CD4-positive, alpha-beta T cell treated with Interferon gamma for 1 hour (primary cell): ENCODE results near the gene EPN2.
"Not testable (repeated sequence)": the region's sequence is repeated elsewhere in the genome, so short reads cannot be mapped to it uniquely, and the experiment has no call there.

Experiments
- DNase-seq: peaks from one replicate; pipeline ENCODE4 v3.0.0-alpha.2; 2020

Gene EPN2

DNA sequence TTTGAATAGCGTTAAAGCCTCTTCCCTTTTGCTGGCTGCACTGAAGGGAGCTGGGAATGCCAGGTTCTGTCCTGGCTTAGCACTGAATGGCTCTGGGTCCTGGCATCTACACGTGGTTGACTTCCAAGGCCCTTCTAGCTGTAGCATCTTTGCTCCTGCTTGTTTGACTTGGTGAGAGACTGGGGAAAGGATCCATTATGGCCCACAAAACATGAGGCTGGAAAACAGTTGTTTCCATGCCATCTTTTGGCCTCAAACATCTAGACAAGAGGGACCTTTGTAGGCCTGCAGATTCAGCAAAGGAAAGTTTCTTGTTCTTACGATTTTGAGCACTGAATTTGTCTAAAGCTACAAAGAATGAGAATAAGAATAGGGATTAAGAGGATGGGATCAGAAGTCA, 32.5 kb downstream of the EPN2 start:
- no peak for DNase-seq

DNA sequence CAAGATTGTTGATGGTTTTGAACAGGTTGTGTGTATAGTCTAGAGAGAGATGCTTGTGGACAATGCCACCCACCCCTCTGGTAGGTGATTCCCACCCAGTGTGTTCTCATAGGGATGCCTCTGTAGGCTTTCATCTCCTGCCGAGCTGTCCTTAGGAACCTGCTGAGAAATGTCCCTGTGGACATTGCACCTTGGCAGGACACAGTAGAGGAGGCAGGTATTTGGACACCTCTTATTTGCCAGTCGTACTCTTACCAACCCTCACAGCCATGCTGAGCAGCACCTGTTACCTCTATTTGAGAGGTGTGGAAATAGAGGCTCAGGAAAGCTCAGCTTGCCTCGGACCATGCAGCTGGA, 33.2 kb downstream of the EPN2 start:
- no peak for DNase-seq

DNA sequence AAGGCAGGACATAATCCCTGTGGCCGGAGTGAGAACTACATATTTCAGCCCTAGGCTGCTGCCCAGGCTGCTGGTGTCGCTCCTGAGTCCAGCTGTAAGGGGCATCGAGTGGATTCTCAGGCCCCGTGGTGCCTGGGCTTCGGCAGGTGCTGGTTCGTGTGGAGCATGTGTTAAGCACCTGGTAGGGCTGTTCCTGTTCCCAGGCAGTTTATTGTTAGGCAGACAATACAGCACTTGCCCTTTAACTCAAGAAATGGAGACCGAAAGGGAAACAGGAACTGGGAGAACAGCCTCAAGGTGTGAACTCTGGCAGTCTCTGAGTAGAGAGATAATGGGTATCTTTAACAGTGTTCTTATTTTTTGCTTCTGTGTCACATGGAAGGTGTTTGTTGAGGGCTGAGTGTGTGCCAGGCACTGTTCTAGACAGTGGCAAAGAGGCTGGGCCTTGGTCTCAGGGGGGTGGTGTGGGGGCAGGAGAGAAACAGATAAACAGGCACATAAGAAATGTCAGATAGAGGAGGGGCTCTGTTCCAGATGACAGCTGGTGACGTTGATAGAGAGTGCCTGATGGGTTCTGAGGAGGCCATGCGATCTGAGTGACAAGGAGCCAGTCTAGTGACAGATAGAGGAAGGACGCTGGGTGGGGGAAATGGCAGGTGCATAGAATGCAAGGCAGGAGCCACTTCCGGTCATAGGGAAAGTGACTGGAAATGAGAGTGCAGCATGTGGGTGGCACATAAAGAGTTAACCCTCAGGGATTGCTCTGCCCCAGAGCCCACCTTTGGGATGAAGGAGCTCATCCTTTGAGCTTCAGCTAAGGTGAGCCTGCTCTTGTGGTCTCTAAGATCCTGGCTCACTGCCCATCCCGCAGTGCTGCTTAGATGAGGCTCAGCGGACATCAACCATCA, 33.8 kb downstream of the EPN2 start:
- DNase-seq = no peak

DNA sequence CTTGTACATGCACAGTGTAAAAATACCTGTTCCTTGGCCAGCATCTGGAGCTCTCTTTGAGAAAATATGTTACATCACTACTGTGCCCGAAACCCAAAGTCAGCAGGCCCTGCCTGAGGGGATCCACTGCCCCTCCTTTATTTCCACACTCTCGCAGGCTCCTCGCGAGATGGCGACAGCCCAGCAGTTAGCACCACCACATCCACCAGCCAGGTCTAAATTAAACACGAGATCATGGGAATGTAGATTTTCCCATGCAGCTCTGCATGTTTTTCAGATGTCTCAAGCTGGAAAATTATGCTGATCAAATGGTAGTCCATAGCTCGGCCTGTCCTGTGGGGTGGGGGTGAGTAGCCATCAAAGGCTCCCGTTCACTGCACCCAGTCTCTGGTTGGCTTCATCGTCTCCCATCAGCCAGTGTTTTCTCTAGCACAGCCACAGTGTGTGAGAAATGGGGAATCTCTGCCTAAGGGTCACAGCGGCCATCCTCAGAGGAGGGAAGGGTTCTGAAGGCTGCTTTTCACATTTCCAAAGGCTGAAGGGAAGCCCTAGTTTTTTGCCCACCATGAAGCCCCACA, 34.7 kb downstream of the EPN2 start:
- no peak for DNase-seq

DNA sequence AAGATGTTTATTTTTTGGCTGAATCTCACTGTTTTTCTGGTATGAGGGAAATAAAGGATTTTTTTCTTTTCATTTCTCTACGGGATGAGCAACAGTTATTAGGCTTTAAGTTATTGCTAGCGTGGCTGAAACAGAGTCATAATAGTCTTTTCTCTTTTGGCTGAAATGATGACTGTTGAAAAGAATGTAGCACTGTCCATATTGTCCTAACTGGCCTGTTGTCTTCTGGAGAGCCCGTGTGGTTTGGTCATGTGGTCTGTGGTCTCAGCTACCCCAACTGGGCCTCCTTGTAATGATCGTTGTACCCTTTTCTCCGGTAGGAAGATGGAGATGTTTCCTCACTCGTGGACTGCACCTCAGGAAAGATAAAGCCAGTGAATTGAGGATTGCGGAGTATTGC, 36.6 kb downstream of the EPN2 start:
- DNase-seq = no peak

DNA sequence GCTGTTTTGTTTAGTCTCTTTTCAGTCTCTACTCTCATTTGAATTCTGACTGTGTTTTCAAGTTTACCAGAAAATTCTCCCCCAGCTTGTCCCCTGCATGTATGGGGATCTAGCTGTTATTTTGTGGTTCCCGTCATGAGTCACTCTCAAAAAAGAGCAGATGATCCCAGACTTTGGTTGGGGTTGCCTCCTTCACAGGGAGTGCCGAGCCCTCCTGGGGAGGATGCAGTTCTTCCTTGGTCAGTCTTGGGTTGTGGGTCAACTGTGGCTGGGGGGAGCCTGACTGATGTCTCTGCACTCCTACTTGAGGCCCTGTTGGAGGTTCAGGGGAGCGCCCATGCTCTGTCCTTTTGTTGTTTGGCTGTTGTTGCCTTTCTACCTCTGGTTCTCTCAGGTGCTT, 37.7 kb downstream of the EPN2 start:
- no peak for DNase-seq

DNA sequence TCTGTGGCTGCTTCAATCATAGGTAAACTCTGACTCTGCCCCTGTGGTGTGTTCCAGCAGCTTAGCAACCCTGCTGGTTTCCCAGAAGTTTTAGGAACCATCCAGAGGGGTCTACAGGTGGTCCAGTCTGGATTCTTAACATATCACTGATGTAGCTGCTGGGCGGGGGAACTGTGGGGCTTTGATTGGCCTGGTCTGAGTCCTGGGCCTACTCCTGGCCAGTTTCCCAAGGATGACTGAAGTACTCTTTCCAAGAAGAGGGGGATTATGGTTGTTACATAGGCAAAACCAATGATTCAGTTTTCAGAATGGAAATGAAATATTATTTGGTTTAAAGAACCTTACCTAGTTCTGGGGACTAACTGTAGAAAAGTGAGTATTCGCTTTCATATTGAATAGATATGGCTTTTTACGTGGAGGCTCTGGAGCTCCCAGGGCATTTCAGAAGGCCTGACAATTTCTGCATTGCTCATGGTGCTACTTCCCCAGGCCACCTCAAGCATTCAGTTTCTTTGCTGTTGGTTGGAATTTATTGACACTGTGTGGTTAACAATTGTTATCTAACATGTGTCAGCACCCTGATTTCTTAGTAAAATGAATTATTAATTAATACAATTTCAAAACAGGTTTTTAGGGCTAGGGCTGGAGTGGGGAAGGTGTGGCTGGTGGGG, 38.4 kb downstream of the EPN2 start:
- no peak for DNase-seq

DNA sequence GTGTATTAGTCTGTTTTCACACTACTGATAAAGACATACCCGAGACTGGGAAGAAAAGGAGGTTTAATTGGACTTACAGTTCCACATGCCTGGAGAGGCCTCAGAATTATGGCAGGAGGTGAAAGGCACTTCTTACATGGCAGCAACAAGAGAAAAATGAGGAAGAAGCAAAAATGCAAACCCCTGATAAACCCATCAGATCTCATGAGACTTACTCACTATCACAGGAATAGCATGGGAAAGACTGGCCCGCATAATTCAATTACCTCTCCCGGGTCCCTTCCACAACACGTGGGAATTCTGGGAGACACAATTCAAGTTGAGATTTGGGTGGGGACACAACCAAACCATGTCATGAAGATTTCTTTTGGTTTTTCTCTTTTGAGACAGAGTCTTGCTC, 41.1 kb downstream of the EPN2 start:
- not testable (repeated sequence) for DNase-seq

DNA sequence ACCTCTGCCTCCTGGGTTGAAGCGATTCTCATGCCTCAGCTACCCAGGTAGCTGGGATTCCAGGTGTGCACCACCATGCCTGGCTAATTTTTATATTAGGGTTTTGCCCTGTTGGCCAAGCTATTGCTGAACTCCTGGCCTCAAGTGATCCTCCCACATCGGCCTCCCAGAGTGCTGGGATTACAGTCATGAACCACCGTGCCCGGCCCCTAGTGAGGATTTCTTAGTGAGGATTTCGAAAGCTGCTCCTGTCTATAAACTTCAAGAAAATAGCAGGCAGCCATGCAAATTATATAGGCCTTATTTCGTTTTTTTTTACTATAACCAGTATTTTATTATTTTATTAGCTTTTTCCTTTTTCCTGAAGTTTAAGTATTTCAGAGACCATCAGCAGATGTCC, 41.6 kb downstream of the EPN2 start:
- DNase-seq = no peak

DNA sequence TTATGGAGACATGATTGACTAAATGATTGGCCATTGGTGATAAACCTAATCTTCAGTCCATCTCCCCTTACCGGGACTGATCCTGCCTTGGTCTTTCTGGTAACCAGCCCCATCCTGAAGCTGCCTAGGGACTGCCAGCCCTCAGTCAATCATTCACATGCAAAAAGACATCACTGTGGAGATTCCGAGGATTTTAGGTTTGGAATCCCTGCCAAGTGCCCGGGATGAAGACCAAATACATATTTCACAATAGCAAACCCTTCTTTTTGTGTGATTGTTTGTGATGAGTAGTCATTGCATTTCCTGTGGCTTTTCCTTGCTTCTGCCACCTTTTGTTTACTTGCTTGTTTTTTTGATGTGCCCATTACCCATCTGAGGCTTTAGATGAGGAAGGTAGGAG, 44.0 kb downstream of the EPN2 start:
- no peak for DNase-seq

DNA sequence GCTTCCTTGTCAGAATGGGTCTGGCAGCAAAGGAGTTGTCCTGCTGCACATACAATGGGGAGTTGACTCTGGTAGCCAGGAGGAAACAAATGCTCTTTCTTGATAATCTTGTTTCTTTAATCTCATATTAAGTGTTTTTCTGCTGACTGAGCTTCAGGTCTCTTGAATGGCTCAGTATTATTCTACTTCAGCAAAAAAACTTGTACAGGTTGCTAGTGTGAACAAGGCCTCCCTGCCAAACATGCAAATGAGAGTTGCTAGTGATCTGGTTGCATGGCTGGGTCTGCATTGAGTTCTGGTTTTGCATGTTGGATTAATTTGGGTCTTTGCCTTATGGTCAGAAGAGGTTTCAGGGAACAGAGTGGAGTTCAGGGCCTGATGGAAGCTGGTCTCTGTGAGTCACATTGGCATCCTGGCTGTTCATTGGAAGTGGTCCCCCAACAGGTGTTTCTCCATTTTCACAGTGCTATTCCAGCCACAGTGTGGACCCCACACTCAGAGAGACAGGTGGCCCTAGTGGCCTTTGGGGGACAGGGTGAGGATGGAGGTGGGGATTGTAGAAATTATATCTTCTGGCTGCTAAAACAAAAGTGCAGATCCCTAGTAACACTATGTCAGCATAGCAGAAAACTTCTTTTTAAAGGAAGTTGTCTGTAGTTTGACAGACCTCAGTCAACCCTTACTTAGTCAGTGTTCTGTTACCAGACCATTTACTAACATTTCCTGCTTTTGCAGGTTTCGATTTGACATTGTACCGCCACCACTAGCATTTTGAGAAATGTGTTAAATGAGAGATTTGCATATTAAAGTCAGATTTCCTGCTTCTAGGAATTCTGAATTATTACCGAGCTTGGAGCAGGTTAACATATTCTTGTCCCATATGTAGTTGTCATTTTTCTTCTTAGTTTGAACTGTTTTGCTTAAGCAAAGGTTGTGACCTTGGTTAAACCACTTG, 47.1 kb downstream of the EPN2 start:
- DNase-seq = no peak

DNA sequence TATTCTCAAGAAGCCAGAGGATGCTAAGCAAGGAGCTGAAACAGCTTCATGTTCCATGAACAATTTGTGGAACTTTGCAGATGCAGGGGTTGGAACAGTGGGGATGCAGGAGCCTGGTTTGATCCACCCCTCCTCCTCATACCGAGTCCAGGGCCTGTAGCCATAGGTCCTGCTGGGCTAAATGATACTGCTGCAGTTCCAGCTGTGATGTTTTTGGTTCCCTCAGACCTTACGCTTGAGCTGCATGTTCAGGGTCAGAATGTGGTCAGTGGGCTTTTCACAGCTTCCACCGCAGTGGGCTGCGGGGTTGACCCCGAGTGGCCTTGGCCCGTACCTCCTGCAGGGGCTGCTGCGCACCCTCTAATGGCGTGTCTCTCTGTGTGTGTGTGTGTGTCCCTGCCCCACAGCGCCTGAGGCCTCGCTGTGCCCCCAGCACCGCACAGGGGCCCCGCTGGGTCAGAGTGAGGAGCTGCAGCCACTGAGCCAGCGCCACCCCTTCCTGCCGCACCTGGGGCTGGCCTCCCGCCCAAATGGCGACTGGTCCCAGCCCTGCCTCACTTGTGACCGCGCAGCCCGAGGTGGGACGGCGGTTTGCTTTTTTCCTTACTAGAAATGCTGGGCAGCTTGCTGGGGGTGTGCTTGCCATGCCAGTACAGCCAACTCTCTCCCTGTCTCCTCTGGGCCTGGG, 48.2 kb downstream of the EPN2 start:
- no peak for DNase-seq

DNA sequence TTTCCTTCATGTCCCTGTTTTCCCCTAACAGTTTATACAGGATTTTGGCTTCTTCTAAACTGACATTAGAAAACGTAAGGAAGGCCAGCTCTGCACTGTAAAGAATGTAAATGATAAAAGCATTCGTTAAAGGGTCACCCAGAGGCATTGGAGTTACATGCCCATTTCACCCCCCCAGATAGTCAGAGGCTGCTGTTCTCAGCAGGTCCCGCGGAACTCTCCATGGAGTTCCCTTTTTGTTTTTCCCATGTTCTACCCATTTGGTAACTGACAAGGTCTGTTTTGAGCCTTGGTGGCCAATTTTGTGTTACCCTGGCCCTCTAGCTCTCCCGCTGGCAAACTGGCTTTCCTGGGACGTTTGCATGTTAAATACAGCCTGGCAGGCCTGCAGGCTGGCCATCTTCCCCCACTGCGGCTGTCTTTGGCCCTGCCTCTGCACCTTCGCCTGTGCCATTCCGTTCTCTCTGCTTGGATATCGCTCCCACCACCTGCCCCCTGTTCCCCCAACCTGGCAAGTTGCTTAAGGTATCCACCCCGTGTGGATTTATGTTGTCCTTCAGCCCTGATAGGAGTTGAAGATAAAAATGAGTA, 49.7 kb downstream of the EPN2 start:
- no peak for DNase-seq

DNA sequence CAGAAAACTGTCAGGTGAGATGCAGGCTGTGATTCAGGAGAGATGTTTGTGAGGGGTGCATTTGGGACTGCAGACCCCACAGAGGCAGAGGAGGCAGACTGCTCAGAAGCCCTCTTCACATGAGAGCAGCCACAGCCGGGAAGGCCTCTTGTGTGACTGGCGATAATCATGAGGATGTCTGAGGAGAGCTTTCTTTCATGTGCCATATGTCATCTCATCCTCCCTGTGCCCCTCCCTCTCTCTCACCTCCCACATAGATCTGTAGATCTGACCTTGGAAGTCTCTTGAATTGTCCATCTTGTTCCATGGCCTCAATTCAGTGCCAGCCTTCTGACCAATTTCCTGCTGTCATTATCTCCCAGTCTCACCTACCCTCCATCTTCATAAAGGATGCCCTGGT, 50.5 kb downstream of the EPN2 start:
- DNase-seq = no peak

DNA sequence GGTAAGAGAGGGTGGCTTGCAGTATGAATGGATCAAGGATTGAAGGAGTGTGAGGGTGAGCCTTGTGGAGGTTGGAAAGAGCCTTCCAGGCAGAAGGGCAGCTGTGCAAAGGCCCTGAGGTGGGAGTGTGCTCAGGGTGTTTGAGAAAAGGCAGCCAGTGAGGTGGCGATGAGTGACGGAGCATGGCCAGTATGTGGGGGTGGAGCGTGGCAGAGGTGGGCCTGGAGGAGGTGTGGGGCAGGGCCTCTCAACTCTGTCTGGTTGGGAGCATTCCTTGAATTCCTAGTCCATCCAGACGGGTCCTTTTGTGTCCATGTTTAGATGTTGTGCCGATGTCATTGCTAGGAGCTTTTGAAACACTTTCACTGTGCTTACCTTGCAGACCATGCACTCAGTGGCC, 51.3 kb downstream of the EPN2 start:
- DNase-seq = no peak

DNA sequence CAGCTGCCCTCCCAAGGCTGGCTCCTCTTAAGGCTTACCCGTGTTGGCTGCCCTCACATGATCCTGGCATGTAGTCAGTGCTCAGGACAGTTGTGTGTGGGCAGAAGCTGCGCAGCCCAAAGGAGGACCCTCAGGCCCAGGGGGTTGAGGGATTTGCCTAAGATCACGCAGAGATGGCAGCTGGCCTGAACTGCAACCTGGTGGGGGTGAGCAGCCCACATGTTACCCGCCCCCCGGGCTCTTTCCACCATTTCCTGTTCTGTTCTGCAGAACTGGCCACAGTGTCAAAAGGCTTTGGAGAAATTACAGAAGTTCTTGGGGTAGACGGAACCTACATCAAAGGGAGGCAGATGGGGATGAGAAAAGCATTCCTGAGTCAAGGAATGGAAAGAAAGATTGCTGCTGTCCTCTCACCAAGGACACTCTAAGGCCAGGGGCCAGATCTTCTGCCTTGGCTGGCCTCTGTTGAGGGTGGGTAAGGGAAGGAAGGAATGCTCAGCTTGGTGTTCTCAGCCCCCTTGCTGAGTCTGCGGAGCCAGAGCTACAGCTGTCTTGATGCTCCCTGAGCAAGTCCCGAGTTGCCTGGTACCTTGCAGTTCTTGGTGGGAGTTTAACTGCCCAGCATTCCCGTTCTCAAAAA, 53.0 kb downstream of the EPN2 start:
- DNase-seq = no peak

DNA sequence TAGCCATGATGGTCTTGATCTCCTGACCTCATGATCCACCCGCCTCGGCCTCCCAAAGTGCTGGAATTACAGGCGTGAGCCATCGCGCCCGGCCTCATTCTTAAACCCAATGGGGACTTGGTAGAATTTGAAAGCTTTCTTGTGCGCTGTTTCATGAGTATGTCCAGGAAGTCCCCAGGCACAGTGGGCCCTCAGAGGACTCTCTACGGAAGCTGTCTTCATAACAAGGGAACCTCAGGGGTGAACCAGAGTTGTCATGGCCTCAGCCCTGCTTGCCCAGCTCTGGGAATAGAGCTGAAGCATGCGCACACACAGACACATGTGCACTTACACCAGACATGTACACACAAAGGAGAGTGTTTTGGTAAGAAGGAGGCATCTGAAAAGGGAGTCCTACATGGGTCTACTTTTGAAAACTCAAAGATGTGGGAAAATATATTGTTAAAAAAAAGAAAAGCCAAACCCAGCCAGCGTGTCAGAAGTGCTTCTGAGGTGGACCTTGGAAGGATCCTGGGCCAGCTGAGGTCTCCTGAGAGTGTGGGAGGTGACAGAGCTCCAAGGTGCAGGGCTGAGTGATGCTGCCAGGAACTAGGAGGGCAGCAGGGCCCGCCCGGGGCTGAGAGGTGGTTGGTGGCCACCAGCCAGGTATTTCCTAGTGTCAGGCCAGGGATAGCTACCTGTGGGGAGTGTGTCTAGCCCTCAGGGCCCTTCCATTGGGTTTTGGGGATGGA, 54.6 kb downstream of the EPN2 start:
- DNase-seq = no peak

DNA sequence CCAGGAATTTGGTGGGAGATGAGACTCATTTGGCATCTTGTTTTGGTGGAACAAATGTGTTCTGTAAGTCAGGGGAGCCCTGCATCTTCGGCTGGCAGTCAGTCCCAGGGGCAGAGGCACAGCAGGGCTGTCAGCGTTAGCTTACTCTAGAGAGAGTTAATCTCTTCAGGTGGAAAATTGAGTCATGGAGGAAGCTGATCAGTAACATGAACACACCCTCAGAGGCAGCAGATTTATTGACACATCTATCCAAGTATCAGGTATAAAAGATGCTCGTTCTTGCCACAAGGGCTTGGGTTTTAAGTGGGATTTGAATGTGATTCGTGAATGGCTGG, 55.2 kb downstream of the EPN2 start:
- no peak for DNase-seq

DNA sequence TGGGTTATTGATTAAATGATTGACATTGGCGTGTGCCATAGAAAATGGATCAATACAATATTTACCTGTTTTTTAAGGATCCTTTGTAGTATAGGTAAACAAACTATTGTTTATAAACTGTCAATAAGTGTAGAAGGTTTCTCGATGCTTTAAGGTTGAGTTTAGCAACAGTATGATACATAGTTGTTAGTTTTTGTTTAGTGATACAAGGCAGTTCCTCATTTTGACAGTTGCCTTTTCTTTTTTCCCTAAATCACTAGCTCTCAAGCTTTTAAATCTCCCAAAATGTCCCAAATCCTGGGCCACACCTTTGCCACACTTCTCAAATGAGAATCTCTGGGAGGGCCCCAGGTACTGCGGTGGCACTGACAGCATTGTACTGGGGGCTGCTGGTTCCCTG, 57.3 kb downstream of the EPN2 start:
- DNase-seq = no peak

DNA sequence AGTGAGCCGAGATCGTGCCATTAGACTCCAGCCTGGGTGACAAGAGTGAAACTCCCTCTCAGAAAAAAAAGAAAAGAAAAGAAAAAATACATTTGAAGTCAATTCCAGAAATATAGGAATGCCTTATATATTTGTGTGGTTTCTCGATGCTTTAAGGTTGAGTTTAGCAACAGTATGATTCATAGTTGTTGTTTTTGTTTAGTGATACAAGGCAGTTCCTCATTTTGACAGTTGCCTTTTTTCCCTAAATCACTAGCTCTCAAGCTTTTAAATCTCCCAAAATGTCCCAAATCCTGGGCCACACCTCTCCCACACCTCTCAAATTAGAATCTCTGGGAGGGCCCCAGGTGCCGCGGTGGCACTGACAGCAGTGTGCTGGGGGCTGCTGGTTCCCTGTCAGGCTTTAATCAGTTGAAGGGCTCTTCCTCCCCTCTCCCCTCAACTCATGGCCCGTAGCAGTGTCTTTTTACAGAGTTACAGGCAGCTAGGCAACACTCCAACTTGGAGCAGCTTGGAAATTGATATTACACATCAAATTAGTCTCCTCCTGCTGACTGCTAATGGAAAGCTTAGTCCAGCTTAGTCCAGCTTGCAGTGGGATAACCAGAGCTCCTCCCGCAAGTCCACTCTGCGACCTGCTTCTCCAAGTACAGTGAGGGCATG, 58.4 kb downstream of the EPN2 start:
- no peak for DNase-seq
